WTC11 (cell line): ENCODE measurements around the gene EDARADD.

Source experiments
- ATF1 ChIP-seq: sonication (generic); formaldehyde crosslinking; IDR thresholded peaks from 2 replicates; pipeline ENCODE4 v1.8.1; 2023; ENCODE audit warnings: mild to moderate bottlenecking, moderate library complexity, missing genetic modification reagents
- FOXJ3 ChIP-seq: sonication (generic); formaldehyde crosslinking; IDR thresholded peaks from 2 replicates; pipeline ENCODE4 v1.9.0; 2021; ENCODE audit warnings: missing genetic modification reagents, mild to moderate bottlenecking, borderline replicate concordance
- FOXK1 ChIP-seq: sonication (generic); formaldehyde crosslinking; IDR thresholded peaks from 2 replicates; pipeline ENCODE4 v1.8.0; 2022; ENCODE audit warnings: mild to moderate bottlenecking, moderate library complexity, missing genetic modification reagents
- HMGA2 ChIP-seq: fragments of 250-450 bp; sonication (Bioruptor Pico); IDR thresholded peaks from 2 replicates; pipeline ENCODE4 v1.4.0; 2021; ENCODE audit warnings: mild to moderate bottlenecking, moderate library complexity
- RELA ChIP-seq: sonication (generic); formaldehyde crosslinking; IDR thresholded peaks from 2 replicates; pipeline ENCODE4 v1.8.1; 2022; ENCODE audit warnings: missing genetic modification reagents, mild to moderate bottlenecking, borderline replicate concordance
- TF ChIP-seq, protein P1 (sequence below): sonication (generic); formaldehyde crosslinking; IDR thresholded peaks from 2 replicates; pipeline ENCODE4 v1.8.1; 2023; ENCODE audit warnings: mild to moderate bottlenecking, missing genetic modification reagents, moderate library complexity
- TF ChIP-seq, protein P2 (sequence below): fragments of 200-600 bp; IDR thresholded peaks from 2 replicates; pipeline ENCODE4 v1.8.0; 2022; ENCODE audit warnings: antibody characterized with exemption
- TF ChIP-seq, protein P3 (sequence below): sonication (generic); formaldehyde crosslinking; IDR thresholded peaks from 2 replicates; pipeline ENCODE4 v1.8.0; 2022; ENCODE audit warnings: mild to moderate bottlenecking, missing genetic modification reagents
- TF ChIP-seq, protein P4 (sequence below): sonication (generic); formaldehyde crosslinking; IDR thresholded peaks from 2 replicates; pipeline ENCODE4 v1.8.0; 2023; ENCODE audit warnings: missing genetic modification reagents
- TF ChIP-seq, protein P5 (sequence below): sonication (generic); formaldehyde crosslinking; IDR thresholded peaks from 2 replicates; pipeline ENCODE4 v1.8.1; 2022; ENCODE audit warnings: low read depth, missing genetic modification reagents, borderline replicate concordance

DNA sequence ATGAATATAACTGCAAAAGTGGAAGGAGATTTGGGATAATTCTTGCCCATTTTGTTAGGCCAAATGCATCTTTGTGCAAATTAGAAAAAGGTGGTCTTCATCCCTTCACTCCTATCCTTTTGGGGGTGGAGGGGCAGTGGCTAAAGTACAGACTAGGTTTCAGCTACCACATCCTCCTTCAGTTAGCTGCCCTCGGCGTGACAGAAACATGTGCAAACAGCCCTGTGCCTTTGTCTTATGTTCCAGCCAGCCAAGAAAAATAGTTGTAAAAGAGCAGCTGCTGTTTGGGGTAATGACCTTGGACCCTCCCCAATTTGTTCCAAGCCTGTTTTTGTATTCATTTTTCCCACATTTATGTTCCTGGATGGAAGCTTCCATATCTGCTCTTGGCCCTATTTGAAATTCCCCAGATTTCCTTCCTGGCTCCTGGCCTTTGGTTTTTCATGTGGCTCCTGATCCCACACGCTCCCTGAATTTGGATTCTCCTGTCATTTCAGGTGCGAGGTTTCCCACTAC, 121.4 kb downstream of the EDARADD start:
- TF ChIP-seq, protein P1, sequence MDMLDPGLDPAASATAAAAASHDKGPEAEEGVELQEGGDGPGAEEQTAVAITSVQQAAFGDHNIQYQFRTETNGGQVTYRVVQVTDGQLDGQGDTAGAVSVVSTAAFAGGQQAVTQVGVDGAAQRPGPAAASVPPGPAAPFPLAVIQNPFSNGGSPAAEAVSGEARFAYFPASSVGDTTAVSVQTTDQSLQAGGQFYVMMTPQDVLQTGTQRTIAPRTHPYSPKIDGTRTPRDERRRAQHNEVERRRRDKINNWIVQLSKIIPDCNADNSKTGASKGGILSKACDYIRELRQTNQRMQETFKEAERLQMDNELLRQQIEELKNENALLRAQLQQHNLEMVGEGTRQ (CRISPR knock-in tag): no peak
- TF ChIP-seq, protein P2, sequence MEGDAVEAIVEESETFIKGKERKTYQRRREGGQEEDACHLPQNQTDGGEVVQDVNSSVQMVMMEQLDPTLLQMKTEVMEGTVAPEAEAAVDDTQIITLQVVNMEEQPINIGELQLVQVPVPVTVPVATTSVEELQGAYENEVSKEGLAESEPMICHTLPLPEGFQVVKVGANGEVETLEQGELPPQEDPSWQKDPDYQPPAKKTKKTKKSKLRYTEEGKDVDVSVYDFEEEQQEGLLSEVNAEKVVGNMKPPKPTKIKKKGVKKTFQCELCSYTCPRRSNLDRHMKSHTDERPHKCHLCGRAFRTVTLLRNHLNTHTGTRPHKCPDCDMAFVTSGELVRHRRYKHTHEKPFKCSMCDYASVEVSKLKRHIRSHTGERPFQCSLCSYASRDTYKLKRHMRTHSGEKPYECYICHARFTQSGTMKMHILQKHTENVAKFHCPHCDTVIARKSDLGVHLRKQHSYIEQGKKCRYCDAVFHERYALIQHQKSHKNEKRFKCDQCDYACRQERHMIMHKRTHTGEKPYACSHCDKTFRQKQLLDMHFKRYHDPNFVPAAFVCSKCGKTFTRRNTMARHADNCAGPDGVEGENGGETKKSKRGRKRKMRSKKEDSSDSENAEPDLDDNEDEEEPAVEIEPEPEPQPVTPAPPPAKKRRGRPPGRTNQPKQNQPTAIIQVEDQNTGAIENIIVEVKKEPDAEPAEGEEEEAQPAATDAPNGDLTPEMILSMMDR: no peak
- TF ChIP-seq FOXJ3 (CRISPR knock-in tag) (no peak), ATF1 (CRISPR knock-in tag) (no peak), FOXK1 (CRISPR knock-in tag) (no peak), RELA (no peak), HMGA2 (CRISPR knock-in tag) (no peak)
- TF ChIP-seq, protein P3, sequence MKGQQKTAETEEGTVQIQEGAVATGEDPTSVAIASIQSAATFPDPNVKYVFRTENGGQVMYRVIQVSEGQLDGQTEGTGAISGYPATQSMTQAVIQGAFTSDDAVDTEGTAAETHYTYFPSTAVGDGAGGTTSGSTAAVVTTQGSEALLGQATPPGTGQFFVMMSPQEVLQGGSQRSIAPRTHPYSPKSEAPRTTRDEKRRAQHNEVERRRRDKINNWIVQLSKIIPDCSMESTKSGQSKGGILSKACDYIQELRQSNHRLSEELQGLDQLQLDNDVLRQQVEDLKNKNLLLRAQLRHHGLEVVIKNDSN: no peak
- TF ChIP-seq, protein P4, sequence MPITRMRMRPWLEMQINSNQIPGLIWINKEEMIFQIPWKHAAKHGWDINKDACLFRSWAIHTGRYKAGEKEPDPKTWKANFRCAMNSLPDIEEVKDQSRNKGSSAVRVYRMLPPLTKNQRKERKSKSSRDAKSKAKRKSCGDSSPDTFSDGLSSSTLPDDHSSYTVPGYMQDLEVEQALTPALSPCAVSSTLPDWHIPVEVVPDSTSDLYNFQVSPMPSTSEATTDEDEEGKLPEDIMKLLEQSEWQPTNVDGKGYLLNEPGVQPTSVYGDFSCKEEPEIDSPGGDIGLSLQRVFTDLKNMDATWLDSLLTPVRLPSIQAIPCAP (CRISPR knock-in tag): no peak
- TF ChIP-seq, protein P5, sequence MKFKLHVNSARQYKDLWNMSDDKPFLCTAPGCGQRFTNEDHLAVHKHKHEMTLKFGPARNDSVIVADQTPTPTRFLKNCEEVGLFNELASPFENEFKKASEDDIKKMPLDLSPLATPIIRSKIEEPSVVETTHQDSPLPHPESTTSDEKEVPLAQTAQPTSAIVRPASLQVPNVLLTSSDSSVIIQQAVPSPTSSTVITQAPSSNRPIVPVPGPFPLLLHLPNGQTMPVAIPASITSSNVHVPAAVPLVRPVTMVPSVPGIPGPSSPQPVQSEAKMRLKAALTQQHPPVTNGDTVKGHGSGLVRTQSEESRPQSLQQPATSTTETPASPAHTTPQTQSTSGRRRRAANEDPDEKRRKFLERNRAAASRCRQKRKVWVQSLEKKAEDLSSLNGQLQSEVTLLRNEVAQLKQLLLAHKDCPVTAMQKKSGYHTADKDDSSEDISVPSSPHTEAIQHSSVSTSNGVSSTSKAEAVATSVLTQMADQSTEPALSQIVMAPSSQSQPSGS (CRISPR knock-in tag): no peak
